RCC 7860 (cell line): ENCODE measurements around the gene PRDM11.

Experiments used
- DNase-seq: peaks from one replicate; pipeline ENCODE4 v3.0.0-alpha.2; 2015; ENCODE audit warnings: low spot score
- FAIRE-seq: peaks from 2 replicates; lab custom pipeline; 2012; peaks lifted over from hg19 to GRCh38; lab: Jason Lieb, UNC

Gene PRDM11

GRCh38 chr11:45258982-45259530 is 112.6 kb downstream of the PRDM11 start:
- DNase-seq (no peak), FAIRE-seq (no peak)

DNA sequence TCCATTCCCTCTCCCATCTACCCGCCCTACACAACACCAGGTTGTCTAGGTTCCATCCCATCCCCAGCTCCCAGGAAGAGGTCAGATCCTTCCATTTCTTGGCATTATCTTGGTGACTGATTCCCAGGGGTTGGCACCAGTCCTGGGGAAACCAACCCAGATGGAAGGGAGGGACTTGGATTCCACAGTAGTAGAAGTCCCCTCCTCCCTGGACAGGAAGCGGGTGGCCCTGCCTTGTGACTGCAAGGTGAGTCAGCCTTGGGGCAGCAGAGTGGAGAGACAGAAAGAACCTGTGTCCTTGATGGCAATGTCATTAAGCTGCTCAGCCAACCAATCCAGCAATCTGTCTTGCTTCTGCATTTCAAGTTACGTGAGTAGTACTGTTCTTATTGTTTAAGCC is 113.2 kb downstream of the PRDM11 start:
- FAIRE-seq: peak; percentile 98

DNA sequence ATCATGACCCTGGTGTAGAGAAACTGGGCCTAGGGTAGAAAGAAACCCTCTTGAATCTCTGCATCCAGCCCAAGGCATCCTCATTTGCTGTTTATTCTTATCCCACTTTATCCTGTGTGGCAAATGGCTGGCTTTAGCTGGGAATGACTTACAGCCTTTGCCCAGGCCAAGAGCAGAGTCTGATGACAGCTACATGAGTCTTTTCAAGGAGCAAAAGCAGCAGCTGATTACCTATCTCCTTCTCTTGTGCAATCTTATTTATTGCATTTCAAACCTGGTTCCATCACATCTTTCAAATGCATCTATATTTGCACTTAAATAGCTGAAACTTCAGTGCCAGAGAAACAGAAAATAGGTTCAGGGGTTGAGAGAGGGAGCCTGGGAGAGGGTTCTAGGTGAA is 113.6 kb downstream of the PRDM11 start:
- DNase-seq (peak; percentile 31), FAIRE-seq (no peak)

More for the DNA sequence above, 113.2 kb downstream of the PRDM11 start:
- peak; percentile 96 for DNase-seq

DNA sequence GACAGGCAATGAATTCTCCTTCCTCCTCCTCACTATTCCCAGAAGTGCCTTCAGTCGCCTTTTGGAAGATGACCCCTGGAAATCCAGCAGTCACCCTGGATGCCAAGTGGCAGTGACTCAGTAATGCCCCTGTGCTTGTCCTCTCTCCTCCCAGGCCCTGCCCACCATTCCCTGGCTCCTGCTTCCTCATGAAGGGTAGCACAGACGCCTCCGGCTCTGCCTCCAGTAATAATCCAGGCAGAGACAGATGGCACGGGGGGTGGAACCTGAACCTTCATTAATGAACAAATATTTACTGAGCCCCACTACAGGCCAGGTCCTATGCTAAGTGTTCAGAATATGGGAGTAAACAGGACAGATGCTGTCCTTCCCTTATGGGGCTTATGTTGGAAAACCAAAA is 116.5 kb downstream of the PRDM11 start:
- DNase-seq: peak; percentile 30
- FAIRE-seq: peak; percentile 64

DNA sequence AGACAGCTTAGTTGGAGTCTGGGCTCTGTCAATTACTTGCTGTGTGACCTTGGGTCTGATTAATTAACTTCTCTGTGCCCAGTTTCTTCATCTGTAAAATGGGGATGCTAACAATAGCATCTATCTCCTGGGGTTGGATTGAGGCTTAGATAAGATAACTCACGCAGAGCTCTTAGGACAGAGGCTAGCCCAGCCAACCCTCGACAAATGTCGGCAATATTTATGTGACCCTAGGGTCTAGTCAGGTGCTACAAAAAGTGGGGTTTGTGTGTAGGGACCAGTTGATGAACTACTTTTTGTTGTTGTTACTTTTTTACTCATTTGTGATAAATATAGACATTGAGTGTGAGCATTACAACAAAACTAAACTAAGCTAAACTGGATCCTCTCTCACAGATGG is 117.3 kb downstream of the PRDM11 start:
- no peak for FAIRE-seq
- DNase-seq: no peak

DNA sequence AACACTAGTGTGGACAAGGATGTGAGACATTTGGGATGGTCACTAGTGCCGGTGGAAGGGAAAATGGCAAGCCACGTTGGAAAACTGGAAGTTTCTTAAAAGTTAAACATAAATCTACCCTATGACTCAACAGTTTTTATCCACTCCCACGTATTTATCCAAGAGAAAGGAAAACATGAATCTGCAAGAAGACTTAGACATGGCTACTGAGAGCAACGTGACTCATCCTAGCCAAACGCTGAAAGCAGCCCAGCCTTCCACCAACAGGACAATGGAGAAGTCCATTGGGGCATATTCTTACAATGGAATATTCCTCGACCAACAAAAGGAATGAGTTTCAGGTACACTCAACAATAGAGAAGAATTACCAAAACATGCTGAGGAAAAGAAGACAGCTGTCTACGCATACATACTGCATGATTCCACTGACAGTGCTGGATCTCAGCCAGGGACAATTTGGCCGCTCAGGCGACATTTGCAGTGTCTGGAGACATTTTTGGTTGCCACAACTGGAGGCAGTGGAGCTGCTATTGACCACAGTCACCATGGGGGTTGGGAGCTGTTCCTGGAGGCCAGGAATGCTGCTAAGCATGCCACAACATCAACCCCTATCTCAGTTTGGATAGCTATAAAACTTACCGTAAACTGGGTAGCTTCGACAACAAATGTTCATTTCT is 118.5 kb downstream of the PRDM11 start:
- DNase-seq (peak; percentile 95), FAIRE-seq (peak; percentile 93)

DNA sequence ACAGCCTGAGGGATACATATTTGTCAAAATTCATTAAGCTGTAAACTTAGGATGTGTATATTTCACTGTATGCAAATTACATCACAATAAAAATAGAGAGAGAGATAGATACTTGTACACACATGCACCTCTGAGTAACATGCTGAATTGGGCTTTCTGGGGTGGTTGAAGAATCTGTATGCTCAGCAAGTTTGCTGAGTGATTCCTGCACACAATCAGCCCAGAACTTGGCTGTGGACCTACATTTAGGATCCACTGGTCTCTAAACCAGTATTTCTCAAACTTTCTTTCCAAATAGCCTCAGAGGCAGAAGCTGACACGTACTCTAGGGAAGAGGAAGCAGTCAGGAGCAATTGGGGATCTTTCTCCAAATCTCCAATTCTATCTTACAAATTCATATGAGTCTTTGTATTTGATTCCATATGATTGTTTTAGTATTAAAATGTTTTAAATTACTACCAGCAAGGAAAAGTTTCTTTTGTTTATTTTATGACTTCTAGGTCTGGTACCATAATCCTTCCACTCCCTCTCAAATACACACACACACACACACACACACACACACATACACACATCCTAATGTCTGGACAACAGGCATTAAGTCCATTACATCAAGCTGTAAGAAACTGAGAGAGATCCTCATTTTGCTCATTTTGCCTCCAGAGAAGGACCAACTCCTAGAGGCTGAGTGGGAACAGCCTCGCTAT is 119.7 kb downstream of the PRDM11 start:
- DNase-seq (no peak), FAIRE-seq (no peak)

DNA sequence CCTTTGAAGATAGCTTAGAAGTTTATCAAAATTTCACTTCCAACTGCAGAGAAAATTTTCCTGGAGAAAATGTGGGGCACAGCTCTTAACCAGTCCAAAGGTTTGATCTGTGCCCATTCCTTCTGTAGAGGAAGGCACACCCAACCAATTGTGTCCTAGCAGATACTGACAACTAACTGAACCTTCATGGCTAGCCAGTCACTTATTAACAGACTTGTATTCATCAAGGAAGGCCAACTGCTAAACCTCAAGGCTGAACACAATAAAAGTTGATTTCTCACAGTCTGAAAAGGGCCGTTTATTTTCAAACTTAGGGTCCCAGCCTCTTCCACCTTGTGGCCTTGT is 120.2 kb downstream of the PRDM11 start:
- DNase-seq (peak; percentile 70), FAIRE-seq (peak; percentile 81)

GRCh38 chr11:45267052-45267451 is 120.6 kb downstream of the PRDM11 start:
- FAIRE-seq (no peak), DNase-seq (peak; percentile 13)

DNA sequence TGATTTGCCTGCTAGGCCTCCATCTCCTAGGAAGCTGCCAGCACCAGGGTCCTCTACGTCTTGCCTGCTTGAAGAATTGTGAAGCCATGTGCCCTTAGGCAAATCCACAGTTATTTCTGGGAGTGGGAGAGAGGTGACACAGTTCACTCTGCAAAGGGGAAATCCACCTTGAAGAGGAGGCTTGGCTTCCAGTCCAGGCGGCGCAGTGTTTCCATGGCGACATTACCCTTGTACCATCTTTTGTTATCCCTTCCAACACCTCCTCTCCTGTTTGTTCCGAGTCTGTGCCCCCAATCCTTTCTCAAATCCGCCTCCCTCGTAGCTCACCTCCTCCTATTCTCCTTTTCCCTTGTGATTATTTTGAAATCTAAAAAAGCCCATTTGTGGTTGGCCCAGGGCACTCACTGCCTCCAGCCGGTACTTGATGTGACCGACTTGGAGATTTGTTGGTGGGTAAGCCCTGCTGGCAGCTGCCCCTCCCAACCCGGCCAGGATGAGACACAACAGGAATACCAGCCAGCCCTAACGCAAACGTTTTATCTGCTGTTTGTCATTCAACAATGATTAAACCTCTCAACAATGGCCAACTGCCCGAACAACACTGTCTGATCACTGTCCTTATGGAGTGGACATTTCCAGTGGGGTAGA is 121.3 kb downstream of the PRDM11 start:
- DNase-seq (peak; percentile 70), FAIRE-seq (peak; percentile 79)

DNA sequence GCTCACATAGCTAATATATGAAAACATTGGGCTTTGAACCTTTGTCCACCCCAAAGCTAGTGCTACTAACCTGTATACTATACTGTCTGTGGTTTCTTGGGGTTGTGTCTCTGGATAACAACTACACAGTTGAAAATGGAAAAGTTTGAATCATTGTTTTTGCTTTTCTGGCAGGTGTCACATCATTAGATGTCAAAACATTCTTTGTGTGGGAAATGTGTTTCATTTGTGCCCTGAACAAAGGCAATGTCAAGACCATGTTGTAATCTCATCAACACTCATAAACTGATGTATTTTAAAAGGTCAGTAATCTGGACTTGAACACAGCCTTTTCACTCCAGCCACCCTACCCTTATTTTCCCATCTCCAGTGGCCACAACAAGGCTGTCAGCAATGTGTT is 123.2 kb downstream of the PRDM11 start:
- no peak for FAIRE-seq
- DNase-seq: no peak

DNA sequence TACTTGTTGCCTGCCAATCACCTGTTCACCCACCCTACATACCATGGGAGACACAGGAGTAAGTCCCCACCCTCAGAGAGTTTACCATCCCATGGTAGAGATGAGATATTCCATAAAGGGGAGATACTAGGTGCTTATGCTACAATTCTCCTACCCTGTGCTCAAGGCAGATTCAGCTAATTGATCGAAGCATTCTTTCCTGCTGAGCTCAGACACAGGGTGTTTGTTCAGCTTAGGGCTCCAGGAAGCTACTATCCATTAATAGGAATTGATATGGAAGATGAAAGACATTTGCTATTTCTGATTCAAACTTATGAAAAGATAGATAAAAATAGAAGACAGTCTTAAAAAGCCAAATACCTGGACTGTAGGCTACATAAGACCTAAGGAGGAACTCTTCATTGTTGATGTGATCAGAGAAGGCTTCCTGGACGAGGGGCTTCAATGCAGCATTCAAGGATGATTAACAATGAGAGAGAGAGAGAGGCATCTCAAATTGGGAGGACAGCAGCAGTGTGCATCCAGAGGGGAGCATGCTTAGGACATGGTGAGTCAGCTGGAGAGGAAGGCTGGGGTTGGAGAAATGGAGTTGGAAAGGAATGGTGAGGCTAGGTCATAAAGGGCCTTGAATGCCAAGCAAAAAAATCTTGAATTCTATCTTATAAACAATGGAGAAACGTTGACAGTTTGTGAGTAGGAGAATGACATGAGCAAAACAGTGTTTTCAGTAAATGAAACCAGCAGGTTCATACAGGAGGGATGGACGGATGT is 124.7 kb downstream of the PRDM11 start:
- DNase-seq: no peak
- FAIRE-seq: no peak

DNA sequence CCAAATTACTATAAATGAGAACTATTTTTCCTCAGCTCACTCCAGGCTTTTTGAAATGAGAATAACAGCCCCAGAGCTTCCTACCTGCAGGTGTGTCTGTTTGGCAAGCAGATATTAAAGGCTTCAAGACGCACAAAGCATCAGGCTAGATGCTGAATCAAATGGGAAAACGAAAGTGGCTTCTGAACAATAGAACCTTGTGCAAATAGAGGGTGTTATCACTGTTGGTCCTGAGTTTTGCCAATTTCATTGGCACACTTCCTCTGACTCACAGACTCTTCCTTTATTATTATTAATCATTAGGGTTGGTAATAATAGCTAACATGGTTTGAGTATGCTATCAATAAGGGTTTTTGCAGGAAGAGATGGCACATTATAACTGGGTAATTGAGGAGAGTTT is 126.3 kb downstream of the PRDM11 start:
- DNase-seq (no peak), FAIRE-seq (no peak)

DNA sequence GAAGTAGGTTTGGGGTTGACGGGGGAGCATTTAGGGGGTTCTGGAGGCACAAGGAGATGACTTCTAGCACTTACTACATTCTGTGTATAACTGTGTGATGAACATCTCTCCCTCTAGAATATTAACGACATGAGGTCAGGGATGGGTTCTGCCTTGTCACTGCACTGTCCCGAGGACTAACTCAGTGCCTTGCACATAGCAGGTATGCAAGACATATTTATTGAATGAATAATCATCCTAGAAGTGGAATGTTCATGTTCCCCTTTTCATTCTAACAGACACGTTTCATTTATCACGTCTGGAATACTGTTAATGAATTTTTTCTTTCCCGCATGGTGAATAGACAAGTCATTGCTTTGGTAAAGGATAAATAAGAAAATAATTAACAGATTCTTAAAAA is 127.1 kb downstream of the PRDM11 start:
- FAIRE-seq (peak; percentile 58), DNase-seq (peak; percentile 69)

DNA sequence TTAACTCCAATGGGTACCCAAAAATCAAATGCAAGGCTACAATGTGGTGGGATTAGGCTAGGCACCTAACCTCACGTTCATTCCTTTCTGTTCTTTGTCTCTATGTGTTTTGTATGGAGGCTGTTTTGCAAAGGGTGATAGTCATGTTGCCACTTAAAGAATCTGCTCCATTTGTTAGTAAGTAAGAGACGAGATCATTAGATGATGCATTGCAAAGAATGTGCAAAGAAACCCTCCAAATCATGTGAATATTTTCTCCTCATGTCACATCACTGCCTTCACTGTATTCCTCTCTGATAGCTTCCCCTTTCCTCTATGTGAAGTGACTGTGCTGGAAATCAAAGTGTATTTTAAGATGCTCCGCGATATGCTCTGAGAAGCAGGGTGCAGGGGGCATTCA is 127.8 kb downstream of the PRDM11 start:
- no peak for DNase-seq
- no peak for FAIRE-seq

DNA sequence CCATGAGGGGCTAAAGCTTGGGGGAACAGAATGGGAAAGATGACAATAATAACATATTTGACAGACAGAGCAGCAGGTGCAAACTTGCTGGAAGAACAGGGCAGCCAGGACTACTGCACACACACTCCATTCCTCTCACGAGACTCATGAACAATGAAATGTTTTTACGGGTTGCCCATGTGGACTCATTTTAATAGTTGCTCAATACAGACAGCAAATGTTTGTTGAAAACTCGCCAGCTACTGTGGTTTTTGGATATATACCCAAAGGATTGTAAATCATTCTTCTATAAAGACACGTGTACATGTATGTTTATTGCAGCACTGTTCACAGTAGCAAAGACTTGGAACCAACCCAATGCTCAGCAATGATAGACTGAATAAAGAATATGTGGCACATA is 129.4 kb downstream of the PRDM11 start:
- FAIRE-seq: no peak
- DNase-seq: no peak

DNA sequence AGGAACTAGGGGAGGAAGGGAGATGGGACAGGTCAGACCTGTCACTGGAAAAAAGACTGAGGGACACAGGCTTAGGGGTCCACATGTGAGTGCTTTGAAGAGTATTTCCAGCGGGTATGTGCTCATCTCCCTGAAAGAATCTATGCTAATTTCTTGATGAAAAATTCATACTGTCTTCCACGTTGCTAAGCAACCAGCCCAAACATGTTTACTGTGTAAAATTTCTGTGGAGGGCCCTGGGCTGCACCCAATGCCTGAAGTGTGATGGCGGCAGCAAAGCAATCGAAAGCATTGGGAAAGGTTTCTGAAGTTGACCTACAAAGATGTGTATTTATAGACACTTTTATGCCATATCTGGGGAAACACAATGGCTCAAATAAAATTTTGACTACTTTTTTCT is 132.3 kb downstream of the PRDM11 start:
- no peak for FAIRE-seq
- no peak for DNase-seq

DNA sequence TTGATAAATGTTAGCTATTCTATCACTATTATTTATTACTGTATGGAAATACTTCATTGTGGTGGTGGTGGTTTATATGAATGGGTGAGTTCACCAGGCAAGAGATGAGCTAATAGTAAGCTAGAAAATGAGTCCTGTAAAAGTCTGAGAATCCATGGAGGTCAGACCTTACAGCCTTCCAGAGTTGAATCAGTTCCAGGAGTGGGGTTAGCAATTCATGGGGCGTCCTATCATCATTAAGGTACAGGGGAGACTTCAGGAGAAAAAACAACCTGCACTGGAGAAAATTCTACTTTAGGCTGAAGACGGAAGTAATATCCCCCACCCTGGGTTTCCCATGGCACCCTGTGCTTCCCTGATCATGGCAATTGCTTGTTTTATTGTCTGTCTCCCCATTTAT is 133.2 kb downstream of the PRDM11 start:
- no peak for FAIRE-seq
- DNase-seq: no peak

GRCh38 chr11:45280449-45280848 is 134.0 kb downstream of the PRDM11 start:
- DNase-seq (no peak), FAIRE-seq (no peak)

GRCh38 chr11:45282081-45282480 is 135.6 kb downstream of the PRDM11 start:
- no peak for FAIRE-seq
- no peak for DNase-seq
